GM12801 (cell line): ENCODE data around the gene SORCS2.

Experiments used
- TF ChIP-seq, protein P1 (sequence below): IDR thresholded peaks from one replicate; pipeline ENCODE4 v1.5.1; 2011; ENCODE audit warnings: control low read depth; ENCODE audit not compliant: insufficient read length; ENCODE audit errors: extremely low read depth

The SORCS2 gene

DNA sequence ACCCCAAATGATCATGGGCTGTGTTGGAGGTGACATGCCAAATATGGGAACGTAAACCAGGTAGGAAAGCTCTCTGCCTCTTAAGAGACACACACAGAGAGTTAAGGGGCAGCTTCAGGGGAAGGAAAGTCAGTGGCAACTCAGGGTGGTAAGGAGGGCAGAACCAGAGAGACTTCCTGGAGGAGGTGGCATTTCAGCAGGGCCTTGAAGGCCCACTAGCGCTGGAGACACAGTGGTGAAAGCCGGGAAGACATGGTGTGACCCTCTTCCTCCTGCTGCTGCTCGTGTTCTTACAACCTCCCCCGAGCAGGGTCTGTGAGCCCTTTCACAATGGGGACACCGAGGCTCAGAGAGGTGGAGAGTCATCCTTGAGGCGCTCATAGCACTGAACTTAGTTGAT is 68.2 kb downstream of the SORCS2 start:
- TF ChIP-seq, protein P1, sequence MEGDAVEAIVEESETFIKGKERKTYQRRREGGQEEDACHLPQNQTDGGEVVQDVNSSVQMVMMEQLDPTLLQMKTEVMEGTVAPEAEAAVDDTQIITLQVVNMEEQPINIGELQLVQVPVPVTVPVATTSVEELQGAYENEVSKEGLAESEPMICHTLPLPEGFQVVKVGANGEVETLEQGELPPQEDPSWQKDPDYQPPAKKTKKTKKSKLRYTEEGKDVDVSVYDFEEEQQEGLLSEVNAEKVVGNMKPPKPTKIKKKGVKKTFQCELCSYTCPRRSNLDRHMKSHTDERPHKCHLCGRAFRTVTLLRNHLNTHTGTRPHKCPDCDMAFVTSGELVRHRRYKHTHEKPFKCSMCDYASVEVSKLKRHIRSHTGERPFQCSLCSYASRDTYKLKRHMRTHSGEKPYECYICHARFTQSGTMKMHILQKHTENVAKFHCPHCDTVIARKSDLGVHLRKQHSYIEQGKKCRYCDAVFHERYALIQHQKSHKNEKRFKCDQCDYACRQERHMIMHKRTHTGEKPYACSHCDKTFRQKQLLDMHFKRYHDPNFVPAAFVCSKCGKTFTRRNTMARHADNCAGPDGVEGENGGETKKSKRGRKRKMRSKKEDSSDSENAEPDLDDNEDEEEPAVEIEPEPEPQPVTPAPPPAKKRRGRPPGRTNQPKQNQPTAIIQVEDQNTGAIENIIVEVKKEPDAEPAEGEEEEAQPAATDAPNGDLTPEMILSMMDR: no peak

DNA sequence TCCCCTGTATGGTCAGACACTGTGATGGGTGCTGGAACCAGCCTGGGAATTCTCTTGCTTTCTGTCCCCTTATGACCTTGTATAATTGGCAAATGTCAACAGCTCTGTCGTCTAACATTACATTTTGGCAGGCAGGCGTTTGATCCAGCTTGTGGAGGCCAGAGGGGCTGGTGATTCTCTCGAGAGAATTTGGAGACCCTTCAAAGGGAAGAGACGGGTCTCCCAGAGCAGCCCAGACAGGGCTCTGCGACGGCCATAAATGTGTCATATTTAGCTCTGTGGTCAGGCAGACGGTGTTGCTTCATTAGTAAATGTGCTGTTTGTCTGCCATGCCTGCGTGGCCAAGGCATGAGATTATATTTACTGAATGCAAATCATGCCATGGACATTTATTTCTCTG is 68.7 kb downstream of the SORCS2 start:
- TF ChIP-seq, protein P1: no peak

DNA sequence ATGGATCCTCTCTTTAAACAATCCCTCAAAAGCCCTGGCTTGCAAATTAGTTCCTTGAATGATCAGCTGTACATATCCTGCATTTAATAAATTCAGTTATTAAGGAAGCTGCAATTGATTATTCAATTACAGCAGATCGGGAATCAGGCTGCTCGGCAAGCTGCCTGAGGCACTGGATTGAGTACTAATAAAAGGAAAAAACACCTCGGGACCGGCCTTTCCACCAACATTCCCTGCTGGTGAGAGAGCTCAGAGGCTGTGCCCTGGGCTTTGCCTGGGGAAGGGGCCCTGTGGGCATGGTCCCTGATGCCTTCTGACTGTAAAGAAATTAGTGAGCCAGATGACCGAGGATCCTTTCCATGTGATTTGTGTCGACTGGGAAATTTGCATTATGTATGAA is 69.2 kb downstream of the SORCS2 start:
- TF ChIP-seq, protein P1: no peak

DNA sequence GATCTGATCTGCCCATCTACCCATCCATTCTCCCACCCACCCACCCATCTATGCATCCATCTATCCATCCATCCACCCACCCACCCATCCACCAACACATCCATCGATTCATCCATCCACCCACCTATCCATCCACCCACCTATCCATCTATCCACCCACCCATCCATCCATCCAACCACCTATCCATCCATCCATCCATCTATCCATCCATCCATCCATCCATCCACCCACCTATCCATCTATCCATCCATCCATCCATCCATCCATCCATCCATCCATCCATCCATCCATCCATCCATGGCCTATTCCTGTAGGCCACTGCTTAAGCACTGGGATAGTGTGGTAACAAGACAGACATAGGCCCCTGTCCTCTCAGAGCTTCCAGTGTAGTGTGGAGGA is 69.8 kb downstream of the SORCS2 start:
- TF ChIP-seq, protein P1: no peak

DNA sequence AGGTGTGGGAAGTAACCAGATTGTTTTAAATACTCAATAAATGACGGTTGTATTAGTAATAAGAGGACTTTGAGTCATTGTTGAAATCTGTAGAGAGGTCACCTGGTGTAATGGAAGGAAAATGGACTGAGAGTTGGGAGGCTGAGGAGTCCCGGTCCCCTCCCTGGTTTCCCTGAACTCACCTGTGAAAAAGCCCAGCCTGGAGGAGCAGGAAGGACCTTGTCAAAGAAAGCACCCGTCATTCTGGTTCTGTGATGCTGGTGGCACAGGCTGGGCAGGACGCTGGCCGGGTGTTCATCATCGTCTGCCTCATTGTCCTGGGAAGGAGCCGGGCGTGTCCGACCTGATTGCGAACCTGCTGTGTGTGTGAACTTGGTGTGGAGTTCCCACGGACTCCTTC is 70.8 kb downstream of the SORCS2 start:
- TF ChIP-seq, protein P1: no peak

DNA sequence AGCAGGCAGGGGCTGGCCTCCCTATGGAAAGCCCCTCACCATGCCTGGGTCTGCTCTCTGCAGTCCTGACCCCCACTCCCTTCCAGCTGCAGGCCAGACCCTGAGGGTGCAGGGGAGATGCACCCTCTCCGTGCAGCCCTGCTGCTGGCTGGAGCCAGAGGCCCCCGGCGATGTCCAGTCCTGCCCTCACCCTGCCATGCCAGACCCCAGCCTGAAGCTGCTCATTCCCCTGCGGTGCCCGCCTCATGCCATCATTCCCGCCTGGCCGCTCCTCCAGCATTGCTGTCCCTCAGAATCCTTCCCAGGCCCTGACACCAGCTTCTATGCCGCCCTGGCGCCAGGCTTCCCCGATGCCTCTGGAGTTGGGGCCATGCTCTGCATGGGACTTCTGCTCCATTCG is 72.4 kb downstream of the SORCS2 start:
- TF ChIP-seq, protein P1: no peak

DNA sequence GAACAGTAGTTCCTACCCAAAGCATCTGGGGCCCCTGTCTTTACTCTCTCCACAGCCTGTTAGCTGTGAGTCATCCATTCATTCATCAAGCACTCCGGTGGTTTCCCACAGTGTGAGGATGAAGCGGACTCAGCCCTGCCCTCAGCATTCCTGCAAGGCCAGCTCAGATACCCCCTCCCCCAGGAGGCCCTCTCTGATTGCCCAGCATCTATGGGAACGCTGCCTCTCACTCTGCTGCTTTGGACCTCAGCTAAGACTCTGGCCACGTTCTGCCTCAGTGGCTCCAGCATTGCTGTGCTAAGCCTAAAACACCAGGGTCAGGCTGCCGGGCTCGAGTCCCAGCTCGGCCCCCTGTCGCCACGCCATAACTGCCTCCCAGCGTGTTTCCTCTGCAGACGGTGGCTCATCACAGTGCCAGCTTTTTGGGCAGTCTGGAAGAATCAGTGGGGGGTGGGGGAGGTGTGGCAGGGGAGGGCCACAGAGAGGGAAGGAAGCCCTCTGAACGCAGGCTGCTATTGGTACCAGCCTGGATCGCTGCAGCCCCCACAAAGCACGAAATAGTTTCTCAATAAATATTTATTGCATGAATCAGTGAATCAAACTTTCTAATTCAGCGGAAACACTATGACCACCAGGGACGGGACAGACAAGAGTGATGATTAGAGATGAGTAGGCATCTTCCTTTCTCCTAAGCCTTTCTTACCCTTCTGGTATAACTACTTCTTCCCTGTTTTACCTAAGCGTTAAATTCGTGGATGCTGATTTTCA is 74.4 kb downstream of the SORCS2 start:
- TF ChIP-seq, protein P1: no peak
